ENCODE data around the gene KATNB1.

The KATNB1 gene

DNA sequence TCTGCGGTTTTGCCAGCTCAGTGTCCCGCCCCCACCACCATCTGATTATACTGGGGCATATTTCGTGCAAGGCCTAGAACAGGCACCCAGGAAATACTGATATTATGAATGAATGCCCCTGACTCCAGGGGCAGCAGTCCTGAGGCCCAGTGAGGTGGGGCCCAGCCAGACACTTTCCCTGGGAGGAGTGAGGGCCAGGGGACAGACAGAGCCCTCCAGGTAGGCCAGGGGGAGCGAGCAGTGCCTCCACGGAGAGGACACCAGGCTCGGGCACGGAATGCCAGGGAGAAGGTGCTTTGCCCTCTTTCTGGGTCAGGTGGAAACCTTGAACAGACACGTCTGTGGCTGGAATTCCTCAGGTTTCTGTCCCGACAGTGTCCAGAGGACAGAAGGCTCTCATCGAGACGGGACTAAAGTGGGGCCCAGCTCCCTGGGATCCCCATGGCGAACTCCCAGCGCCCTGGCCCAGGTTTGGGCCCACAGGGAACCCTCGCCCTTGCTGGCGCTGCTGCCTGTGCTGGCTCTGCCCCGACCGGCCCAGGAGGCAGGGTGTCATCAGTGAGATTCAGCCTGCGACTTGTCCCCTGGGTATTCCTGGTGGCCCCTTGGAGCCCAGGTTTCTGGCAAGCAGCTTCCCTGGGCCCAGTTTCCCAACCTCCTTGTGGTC is 4.3 kb downstream of the KATNB1 start:
- no peak for TF ChIP-seq SIN3A (IDR thresholded peaks at IDR 0.05; ENCODE audit: borderline replicate concordance, insufficient read depth, low read length)
- TF ChIP-seq POLR2AphosphoS5 (IDR thresholded peaks at IDR 0.05; ENCODE audit: low read depth, low read length): no peak
- no peak for TF ChIP-seq TAF1 (IDR thresholded peaks at IDR 0.05; ENCODE audit: borderline replicate concordance, insufficient read depth, low read length)
- TF ChIP-seq FOXP2 (optimal IDR thresholded peaks at IDR 0.05; ENCODE audit: borderline replicate concordance, extremely low read depth, extremely low read length, insufficient read depth): no peak
- TF ChIP-seq, protein P1, sequence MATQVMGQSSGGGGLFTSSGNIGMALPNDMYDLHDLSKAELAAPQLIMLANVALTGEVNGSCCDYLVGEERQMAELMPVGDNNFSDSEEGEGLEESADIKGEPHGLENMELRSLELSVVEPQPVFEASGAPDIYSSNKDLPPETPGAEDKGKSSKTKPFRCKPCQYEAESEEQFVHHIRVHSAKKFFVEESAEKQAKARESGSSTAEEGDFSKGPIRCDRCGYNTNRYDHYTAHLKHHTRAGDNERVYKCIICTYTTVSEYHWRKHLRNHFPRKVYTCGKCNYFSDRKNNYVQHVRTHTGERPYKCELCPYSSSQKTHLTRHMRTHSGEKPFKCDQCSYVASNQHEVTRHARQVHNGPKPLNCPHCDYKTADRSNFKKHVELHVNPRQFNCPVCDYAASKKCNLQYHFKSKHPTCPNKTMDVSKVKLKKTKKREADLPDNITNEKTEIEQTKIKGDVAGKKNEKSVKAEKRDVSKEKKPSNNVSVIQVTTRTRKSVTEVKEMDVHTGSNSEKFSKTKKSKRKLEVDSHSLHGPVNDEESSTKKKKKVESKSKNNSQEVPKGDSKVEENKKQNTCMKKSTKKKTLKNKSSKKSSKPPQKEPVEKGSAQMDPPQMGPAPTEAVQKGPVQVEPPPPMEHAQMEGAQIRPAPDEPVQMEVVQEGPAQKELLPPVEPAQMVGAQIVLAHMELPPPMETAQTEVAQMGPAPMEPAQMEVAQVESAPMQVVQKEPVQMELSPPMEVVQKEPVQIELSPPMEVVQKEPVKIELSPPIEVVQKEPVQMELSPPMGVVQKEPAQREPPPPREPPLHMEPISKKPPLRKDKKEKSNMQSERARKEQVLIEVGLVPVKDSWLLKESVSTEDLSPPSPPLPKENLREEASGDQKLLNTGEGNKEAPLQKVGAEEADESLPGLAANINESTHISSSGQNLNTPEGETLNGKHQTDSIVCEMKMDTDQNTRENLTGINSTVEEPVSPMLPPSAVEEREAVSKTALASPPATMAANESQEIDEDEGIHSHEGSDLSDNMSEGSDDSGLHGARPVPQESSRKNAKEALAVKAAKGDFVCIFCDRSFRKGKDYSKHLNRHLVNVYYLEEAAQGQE (IDR thresholded peaks at IDR 0.05; ENCODE audit: insufficient read depth in 1 of 2, low read depth in 2 of 2, low read length in 2 of 2): no peak

GRCh38 chr16:57740423-57741071 is 5.0 kb downstream of the KATNB1 start:
- TF ChIP-seq FOXP2 (optimal IDR thresholded peaks at IDR 0.05; ENCODE audit: borderline replicate concordance, extremely low read depth, extremely low read length, insufficient read depth): no peak
- no peak for TF ChIP-seq POLR2AphosphoS5 (IDR thresholded peaks at IDR 0.05; ENCODE audit: low read depth, low read length)
- TF ChIP-seq TAF1 (IDR thresholded peaks at IDR 0.05; ENCODE audit: borderline replicate concordance, insufficient read depth, low read length): no peak
- no peak for TF ChIP-seq SIN3A (IDR thresholded peaks at IDR 0.05; ENCODE audit: borderline replicate concordance, insufficient read depth, low read length)
- TF ChIP-seq, protein P1 (IDR thresholded peaks at IDR 0.05; ENCODE audit: insufficient read depth in 1 of 2, low read depth in 2 of 2, low read length in 2 of 2): no peak

DNA sequence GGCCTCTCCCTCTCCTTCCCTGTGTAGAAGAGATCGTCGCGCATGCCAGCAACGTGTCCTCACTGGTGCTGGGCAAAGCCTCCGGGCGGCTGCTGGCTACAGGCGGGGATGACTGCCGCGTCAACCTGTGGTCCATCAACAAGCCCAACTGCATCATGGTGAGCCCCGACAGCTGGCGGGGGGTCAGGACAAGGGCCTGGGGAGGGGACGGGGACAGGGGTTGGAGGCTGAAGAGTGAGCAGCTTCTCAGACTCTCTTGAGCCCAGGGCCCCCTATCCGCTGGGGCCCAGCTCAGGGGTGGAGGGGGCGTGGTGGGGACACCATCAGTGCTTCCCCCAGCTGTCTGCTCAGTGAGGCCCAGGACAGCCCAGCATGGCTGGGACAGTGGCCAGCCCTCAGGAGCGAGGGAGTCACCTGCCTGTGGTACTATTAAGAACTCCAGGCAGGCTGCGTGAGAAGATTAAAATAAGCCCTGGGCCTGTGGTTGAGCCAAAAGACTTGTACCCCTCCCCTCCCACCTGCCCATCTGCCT is 6.2 kb downstream of the KATNB1 start:
- TF ChIP-seq POLR2AphosphoS5 (IDR thresholded peaks at IDR 0.05; ENCODE audit: low read depth, low read length) (no peak), TAF1 (IDR thresholded peaks at IDR 0.05; ENCODE audit: borderline replicate concordance, insufficient read depth, low read length) (no peak), SIN3A (IDR thresholded peaks at IDR 0.05; ENCODE audit: borderline replicate concordance, insufficient read depth, low read length) (no peak), FOXP2 (optimal IDR thresholded peaks at IDR 0.05; ENCODE audit: borderline replicate concordance, extremely low read depth, extremely low read length, insufficient read depth) (no peak)
- TF ChIP-seq, protein P1 (IDR thresholded peaks at IDR 0.05; ENCODE audit: insufficient read depth in 1 of 2, low read depth in 2 of 2, low read length in 2 of 2): no peak

- TF ChIP-seq FOXP2 (optimal IDR thresholded peaks at IDR 0.05; ENCODE audit: borderline replicate concordance, extremely low read depth, extremely low read length, insufficient read depth): no peak
- no peak for TF ChIP-seq TAF1 (IDR thresholded peaks at IDR 0.05; ENCODE audit: borderline replicate concordance, insufficient read depth, low read length)
- TF ChIP-seq SIN3A (IDR thresholded peaks at IDR 0.05; ENCODE audit: borderline replicate concordance, insufficient read depth, low read length): no peak
- TF ChIP-seq, protein P1 (IDR thresholded peaks at IDR 0.05; ENCODE audit: insufficient read depth in 1 of 2, low read depth in 2 of 2, low read length in 2 of 2): no peak
- no peak for TF ChIP-seq POLR2AphosphoS5 (IDR thresholded peaks at IDR 0.05; ENCODE audit: low read depth, low read length)
These were observed 7.0 kb downstream of the KATNB1 start for GRCh38 chr16:57742543-57742942.

Data from PFSK-1 (cell line).